IPS DF 6.9 (cell line): ENCODE measurements around the gene MTHFR.
"Not testable (repeated sequence)": the region's sequence is repeated elsewhere in the genome, so short reads cannot be mapped to it uniquely, and the experiment has no call there.

ENCODE experiments used
- DNase-seq: peaks from one replicate; pipeline ENCODE4 v3.0.0-alpha.2; 2013; ENCODE audit warnings: low read depth, low spot score
- H3K27ac ChIP-seq: one replicate; pipeline ENCODE4 v1.5.1; 2013; ENCODE audit warnings: low read length, control low read depth
- H3K27me3 ChIP-seq: 2 replicates; pipeline ENCODE4 v1.6.1; 2013; ENCODE audit warnings: mild to moderate bottlenecking, low read length; ENCODE audit not compliant: control insufficient read depth, insufficient read depth
- H3K36me3 ChIP-seq: 2 replicates; pipeline ENCODE4 v1.6.1; 2013; ENCODE audit warnings: low read length; ENCODE audit not compliant: control insufficient read depth, insufficient read depth
- H3K4me1 ChIP-seq: 2 replicates; pipeline ENCODE4 v1.6.1; 2013; ENCODE audit warnings: low read length; ENCODE audit not compliant: control insufficient read depth, insufficient read depth
- H3K4me3 ChIP-seq: 2 replicates; pipeline ENCODE4 v1.5.1; 2013; ENCODE audit warnings: mild to moderate bottlenecking, low read length
- H3K9me3 ChIP-seq: 2 replicates; pipeline ENCODE4 v1.6.1; 2013; ENCODE audit warnings: low read length, inconsistent platforms; ENCODE audit not compliant: control insufficient read depth, insufficient read depth
- WGBS: extraction: QIAGEN DNeasy Blood & Tissue Kit; methylation state at CpG from one replicate; pipeline ENCODE4 v1.1.7; 2013; ENCODE audit warnings: mixed read lengths, missing lambda C conversion rate; ENCODE audit not compliant: insufficient read length, insufficient coverage; 5-methylcytosine and 5-hydroxymethylcytosine counted together

Gene MTHFR

GRCh38 chr1:11804666-11805421, 920 bp downstream of the MTHFR start:
- Histone ChIP-seq H3K27me3 (no peaks in the 10 kb centered on the region), H3K4me3 (peak overlapping the region; percentile 82; the same call in 1 of the 2 replicates), H3K27ac (no peak overlapping the region), H3K36me3 (peaks cover 7% of the 10 kb centered on the region; the same call in 1 of the 2 replicates), H3K4me1 (0 out of 2 replicates have a peak, but pooled peaks cover 5% of the 10 kb centered on the region), H3K9me3 (no peaks in the 10 kb centered on the region)
- no peak for DNase-seq
- WGBS, result no CpG with 5 or more reads among the region's 17 CpGs

- H3K4me3 ChIP-seq, H3K27ac ChIP-seq, H3K4me1 ChIP-seq, H3K36me3 ChIP-seq, DNase-seq, H3K27me3 ChIP-seq, H3K9me3 ChIP-seq: not testable (repeated sequence)
- no CpG with 5 or more reads among the region's 9 CpGs for WGBS
Observed at GRCh38 chr1:11803924-11804665, 1.7 kb downstream of the MTHFR start.

GRCh38 chr1:11802973-11803885, 2.5 kb downstream of the MTHFR start:
- DNase-seq, result peak; percentile 83
- WGBS, result no CpG with 5 or more reads among the region's 28 CpGs
- no peak overlapping the region for H3K27ac ChIP-seq
- H3K9me3 ChIP-seq, result no peaks in the 10 kb centered on the region
- no peaks in the 10 kb centered on the region for H3K27me3 ChIP-seq
- H3K36me3 ChIP-seq, result peaks cover 11% of the 10 kb centered on the region; the same call in 1 of the 2 replicates
- peak overlapping the region; percentile 44; the same call in 1 of the 2 replicates for H3K4me3 ChIP-seq
- H3K4me1 ChIP-seq, result 0 out of 2 replicates have a peak, but pooled peaks cover 5% of the 10 kb centered on the region

- no peaks in the 10 kb centered on the region for H3K9me3 ChIP-seq
- no peaks in the 10 kb centered on the region for H3K27me3 ChIP-seq
- no peak for DNase-seq
- H3K36me3 ChIP-seq, result peaks cover 11% of the 10 kb centered on the region; the same call in 1 of the 2 replicates
- WGBS, result no CpG with 5 or more reads among the region's 6 CpGs
- H3K4me3 ChIP-seq, result no peak overlapping the region
- 0 out of 2 replicates have a peak, but pooled peaks cover 5% of the 10 kb centered on the region for H3K4me1 ChIP-seq
- H3K27ac ChIP-seq, result no peak overlapping the region
Observed at GRCh38 chr1:11802616-11802972, 3.2 kb downstream of the MTHFR start.

- H3K4me3 ChIP-seq, result no peak overlapping the region
- no peak overlapping the region for H3K27ac ChIP-seq
- WGBS, result no CpG with 5 or more reads among the region's 21 CpGs
- DNase-seq, result no peak
- no peaks in the 10 kb centered on the region for H3K9me3 ChIP-seq
- H3K4me1 ChIP-seq, result 0 out of 2 replicates have a peak, but pooled peaks cover 5% of the 10 kb centered on the region
- peaks cover 11% of the 10 kb centered on the region; the same call in 1 of the 2 replicates for H3K36me3 ChIP-seq
- no peaks in the 10 kb centered on the region for H3K27me3 ChIP-seq
Observed at GRCh38 chr1:11800756-11801433, 4.9 kb downstream of the MTHFR start.

GRCh38 chr1:11800391-11800755, 5.4 kb downstream of the MTHFR start:
- no CpG with 5 or more reads among the region's 8 CpGs for WGBS
- Histone ChIP-seq H3K9me3 (no peaks in the 10 kb centered on the region), H3K4me1 (0 out of 2 replicates have a peak, but pooled peaks cover 5% of the 10 kb centered on the region), H3K27ac (no peak overlapping the region), H3K4me3 (no peak overlapping the region), H3K36me3 (peaks cover 13% of the 10 kb centered on the region; the same call in 1 of the 2 replicates), H3K27me3 (no peaks in the 10 kb centered on the region)
- DNase-seq, result no peak

- no CpG with 5 or more reads among the region's 9 CpGs for WGBS
- no peak for DNase-seq
- Histone ChIP-seq H3K27ac (no peak overlapping the region), H3K9me3 (no peaks in the 10 kb centered on the region), H3K4me1 (0 out of 2 replicates have a peak, but pooled peaks cover 5% of the 10 kb centered on the region), H3K27me3 (no peaks in the 10 kb centered on the region), H3K4me3 (no peak overlapping the region), H3K36me3 (peaks cover 17% of the 10 kb centered on the region; the same call in 1 of the 2 replicates)
Observed at GRCh38 chr1:11799896-11800295, 5.9 kb downstream of the MTHFR start.

GRCh38 chr1:11799099-11799498, 6.7 kb downstream of the MTHFR start:
- 0 out of 2 replicates have a peak, but pooled peaks cover 5% of the 10 kb centered on the region for H3K4me1 ChIP-seq
- no CpG with 5 or more reads among the region's 5 CpGs for WGBS
- H3K36me3 ChIP-seq, result peaks cover 21% of the 10 kb centered on the region
- no peaks in the 10 kb centered on the region for H3K27me3 ChIP-seq
- no peak for DNase-seq
- no peaks in the 10 kb centered on the region for H3K9me3 ChIP-seq
- no peak overlapping the region for H3K27ac ChIP-seq
- no peak overlapping the region for H3K4me3 ChIP-seq

GRCh38 chr1:11797525-11798216, 8.1 kb downstream of the MTHFR start:
- Histone ChIP-seq H3K36me3 (peaks cover 25% of the 10 kb centered on the region), H3K4me3 (no peak overlapping the region), H3K9me3 (no peaks in the 10 kb centered on the region), H3K27ac (no peak overlapping the region), H3K27me3 (no peaks in the 10 kb centered on the region), H3K4me1 (0 out of 2 replicates have a peak, but pooled peaks cover under 1% of the 10 kb centered on the region)
- no peak for DNase-seq
- no CpG with 5 or more reads among the region's 6 CpGs for WGBS
